ENCODE measurements around the gene NRXN3.
A peak's percentile ranks its signal among the peaks of the same experiment; 100 is the strongest.

The NRXN3 gene

GRCh38 chr14:78829274-78829673, 659.1 kb downstream of the NRXN3 start:
- no peak for DNase-seq
- no peak for ATAC-seq

DNA sequence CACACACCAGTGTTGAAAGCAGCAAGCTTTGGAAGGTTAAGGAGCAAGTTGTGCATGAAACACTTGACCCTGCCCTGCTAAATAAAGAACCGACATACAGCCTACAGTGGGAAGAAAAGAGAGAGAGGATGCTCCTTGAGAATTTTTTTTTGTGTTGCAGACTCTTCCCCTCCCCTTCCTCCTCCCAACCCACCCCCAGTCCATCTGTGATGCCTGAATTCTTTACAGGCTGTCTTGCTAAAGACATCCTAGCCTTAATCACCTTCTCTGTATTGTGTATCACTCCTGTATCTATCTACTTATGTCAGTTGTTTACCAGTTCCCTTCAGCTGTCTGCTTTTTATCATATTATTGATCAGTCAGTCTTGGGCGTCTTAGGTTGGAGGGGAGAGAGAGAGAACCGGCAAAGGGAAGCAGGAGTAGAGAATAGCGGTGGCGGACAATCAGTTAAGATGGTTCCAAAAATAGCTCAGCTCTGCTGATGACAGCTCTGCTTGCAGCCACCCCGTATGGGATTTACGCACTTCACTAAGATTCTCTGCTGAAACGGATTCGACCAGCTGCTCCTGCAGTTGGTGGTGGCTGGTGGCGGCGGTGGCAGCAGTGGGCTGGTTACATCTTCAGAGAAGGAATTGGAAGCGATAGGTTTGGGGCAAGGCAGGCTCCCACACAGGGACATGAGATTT, 664.7 kb downstream of the NRXN3 start:
- no peak for DNase-seq
- ATAC-seq = no peak

GRCh38 chr14:78835909-78836308, 665.7 kb downstream of the NRXN3 start:
- no peak for DNase-seq
- ATAC-seq = no peak

GRCh38 chr14:78836777-78837176, 666.6 kb downstream of the NRXN3 start:
- peak; percentile 15 for DNase-seq
- ATAC-seq = no peak

GRCh38 chr14:78838959-78839358, 668.8 kb downstream of the NRXN3 start:
- DNase-seq = no peak
- ATAC-seq = no peak

- ATAC-seq (no peak), DNase-seq (no peak)
These were observed 670.7 kb downstream of the NRXN3 start for GRCh38 chr14:78840898-78841297.

- no peak for ATAC-seq
- DNase-seq = no peak
These were observed 677.6 kb downstream of the NRXN3 start for GRCh38 chr14:78847801-78848200.

- no peak for ATAC-seq
- DNase-seq = peak; percentile 31
These were observed 678.2 kb downstream of the NRXN3 start for GRCh38 chr14:78848234-78848820.

- no peak for DNase-seq
- ATAC-seq = no peak
These were observed 679.8 kb downstream of the NRXN3 start for GRCh38 chr14:78849952-78850351.

- no peak for DNase-seq
- ATAC-seq = no peak
These were observed 681.0 kb downstream of the NRXN3 start for GRCh38 chr14:78851189-78851588.

- DNase-seq (no peak), ATAC-seq (no peak)
These were observed 681.9 kb downstream of the NRXN3 start for GRCh38 chr14:78852040-78852439.

- no peak for DNase-seq
- no peak for ATAC-seq
These were observed 687.8 kb downstream of the NRXN3 start for GRCh38 chr14:78857974-78858373.

DNA sequence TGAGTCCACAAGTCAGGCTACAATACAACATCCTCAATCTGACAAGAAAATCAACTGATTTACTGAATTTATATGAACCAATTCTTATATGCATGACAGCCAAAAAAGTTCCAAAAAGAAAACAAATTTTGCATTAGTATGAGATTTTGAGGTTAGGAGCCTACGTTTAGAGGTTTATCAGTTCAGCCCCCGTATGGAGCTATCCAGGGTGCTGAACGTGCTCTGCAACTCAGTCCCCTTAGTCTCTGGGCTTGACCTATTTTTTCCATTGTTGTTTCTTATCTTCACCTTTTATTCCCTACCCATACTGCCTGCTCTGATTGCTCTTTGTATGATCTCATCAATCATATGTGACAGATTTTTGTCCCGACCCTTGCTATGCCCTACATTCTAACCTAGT, 693.0 kb downstream of the NRXN3 start:
- no peak for ATAC-seq

DNA sequence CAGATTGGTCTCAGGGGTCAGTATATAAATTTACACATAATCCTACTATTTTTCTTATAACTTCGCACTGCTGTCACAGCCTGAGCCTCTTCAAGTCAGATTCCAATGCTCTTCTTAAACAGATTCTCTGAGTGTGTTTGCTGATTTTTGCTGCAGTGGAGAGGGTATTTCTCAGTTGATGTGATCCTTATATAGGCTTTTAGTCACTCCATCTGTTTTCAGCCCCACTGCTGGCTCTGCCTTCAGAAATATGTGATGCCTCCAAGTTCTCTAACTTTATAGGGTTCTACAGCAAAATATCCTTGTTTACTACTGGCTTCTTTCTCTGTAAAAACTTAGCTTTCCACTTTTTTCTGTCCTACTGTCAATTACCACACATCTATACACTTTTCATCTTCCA, 702.7 kb downstream of the NRXN3 start:
- ATAC-seq (no peak), DNase-seq (no peak)

More for the DNA sequence above, 693.0 kb downstream of the NRXN3 start:
- DNase-seq = peak; percentile 26

DNA sequence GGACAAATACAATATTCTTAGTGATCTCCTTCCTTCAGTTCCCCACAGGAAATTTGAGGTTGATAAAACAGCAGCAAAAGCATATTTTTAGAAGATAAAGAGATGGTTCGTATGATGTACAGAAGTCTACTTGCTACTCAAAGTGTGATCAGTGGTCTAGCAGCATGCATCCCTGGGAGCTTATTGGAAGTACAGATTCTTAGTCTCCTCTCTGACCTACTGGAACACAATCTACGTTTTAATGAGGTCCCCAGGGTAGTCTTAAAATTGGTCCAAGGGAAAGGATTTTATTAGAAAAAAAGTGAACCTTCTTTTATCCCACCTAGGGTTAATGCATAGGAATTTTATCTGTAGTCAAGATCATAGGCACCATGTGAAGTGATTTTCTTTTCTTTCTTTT, 703.4 kb downstream of the NRXN3 start:
- DNase-seq (no peak), ATAC-seq (no peak)

DNA sequence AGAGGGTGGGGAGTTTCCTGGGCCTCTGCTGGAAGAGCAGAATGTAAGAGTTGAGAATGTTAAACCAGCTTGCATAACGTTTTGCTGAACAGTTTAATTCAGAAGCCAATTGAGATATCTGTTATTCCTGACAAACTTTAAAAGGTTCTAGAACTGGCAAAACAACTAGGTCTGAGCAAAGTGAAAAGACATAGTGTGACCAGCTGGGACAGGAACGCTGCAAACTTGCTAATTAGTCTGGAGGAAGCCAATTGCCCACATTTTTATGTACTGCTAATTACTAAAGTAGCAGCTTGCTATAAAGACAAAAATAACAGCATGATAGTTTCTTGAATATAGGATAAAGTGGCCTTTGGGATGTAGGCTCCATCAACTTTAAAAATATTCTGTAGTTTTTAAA, 704.9 kb downstream of the NRXN3 start:
- no peak for ATAC-seq
- no peak for DNase-seq

- DNase-seq (no peak), ATAC-seq (no peak)
These were observed 715.7 kb downstream of the NRXN3 start for GRCh38 chr14:78885884-78886283.

GRCh38 chr14:78897443-78897842, 727.3 kb downstream of the NRXN3 start:
- ATAC-seq = no peak

GRCh38 chr14:78902010-78902623, 731.9 kb downstream of the NRXN3 start:
- peak; percentile 4 for DNase-seq
- ATAC-seq = no peak

More at GRCh38 chr14:78897443-78897842, 727.3 kb downstream of the NRXN3 start:
- DNase-seq = no peak

- ATAC-seq (no peak), DNase-seq (no peak)
These were observed 733.9 kb downstream of the NRXN3 start for GRCh38 chr14:78904094-78904493.

DNA sequence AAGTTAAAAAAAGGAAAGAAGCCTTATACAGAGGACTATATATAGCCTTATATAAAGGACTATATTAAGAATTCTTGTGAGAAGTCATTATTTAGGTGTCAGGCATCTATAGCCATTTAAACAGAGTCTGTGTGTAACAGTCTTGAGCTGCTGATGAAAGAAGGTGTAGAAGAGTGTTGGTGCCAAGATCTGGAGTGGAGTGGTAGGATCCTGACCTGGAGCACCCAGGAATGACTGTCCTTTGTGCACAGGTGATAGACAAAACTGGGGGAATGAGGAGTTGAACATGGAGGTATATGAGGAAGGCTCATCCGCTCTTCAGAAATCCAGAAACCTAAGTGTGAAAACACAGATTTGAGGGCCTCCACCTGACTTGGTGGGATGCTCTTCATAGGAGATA, 747.3 kb downstream of the NRXN3 start:
- DNase-seq = no peak
- no peak for ATAC-seq

DNA sequence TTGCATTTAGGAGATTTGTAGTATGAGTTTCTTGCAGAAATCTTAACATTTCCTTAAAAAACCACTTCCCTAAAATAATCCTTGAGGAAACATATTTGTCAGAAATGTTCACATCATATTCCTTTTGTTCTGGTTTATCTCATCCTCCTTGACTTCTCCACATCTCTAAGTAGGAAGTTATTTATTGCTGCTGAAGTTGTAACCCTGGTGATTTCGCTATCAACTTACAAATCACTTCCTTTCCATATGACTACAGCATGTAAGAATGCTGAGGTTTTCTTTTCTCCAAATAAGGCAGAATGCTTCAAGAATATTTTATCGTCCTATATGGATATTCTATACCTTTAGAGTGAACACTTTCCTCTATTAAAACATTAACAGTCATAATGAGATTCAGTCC, 751.7 kb downstream of the NRXN3 start:
- ATAC-seq (no peak), DNase-seq (no peak)

- ATAC-seq = no peak
- DNase-seq = no peak
These were observed 757.1 kb downstream of the NRXN3 start for GRCh38 chr14:78927261-78927660.

- DNase-seq (no peak), ATAC-seq (no peak)
These were observed 763.0 kb downstream of the NRXN3 start for GRCh38 chr14:78933166-78933565.

Data from stimulated activated naive CD8-positive, alpha-beta T cell treated with anti-CD3 and anti-CD28 coated beads, Interleukin-15, Interleukin-2, amounts not matched to agents 100 U/mL and 50 U/mL, for 24 hours (primary cell).